ENCODE data around the gene ABHD3.

GRCh38 chr18:21741312-21741561 is 36.7 kb upstream of the ABHD3 start:
- TF ChIP-seq CTCF (IDR thresholded peaks at IDR 0.05) (no peak), POLR2AphosphoS5 (IDR thresholded peaks at IDR 0.05) (no peak), POLR2A (IDR thresholded peaks at IDR 0.05) (no peak), EP300 (IDR thresholded peaks at IDR 0.05) (no peak)
